RKO (cell line): ENCODE measurements around the gene ALKBH2.

Experiments
- DNase-seq: peaks from one replicate; pipeline ENCODE4 v3.0.0-alpha.2; 2016; ENCODE audit warnings: low spot score

ALKBH2 gene

DNA sequence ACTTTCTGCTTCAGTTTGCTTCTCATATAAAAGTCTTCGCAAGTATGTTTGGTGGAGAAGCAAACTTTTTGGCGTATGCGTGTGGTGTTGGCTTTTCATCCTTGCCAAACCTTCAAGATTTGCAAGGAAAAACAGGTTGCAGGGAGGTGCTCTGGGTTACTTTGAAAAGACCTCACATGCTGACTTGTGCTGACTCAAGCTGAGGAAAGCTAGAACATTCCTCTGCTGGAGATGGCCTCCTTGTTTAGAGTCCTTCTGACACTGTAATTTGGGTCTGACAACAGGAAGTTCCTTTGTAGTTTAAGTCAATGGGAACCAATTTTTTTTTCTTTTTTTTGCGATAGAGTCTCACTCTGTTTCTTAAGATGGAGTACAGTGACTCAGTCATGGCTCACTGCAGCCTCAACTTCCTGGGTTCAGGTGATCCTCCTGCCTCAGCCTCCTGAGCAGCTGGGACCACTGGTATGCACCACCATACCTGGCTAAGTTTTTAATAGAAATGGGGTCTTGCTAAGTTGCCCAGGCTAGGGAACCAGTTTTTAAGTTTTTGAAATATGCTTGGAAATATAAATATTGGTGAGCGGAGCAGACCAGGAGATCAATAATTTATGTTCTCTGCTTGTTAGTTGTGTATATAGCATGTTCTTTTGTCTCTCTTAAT lies 20.5 kb upstream of the ALKBH2 start:
- no peak for DNase-seq

DNA sequence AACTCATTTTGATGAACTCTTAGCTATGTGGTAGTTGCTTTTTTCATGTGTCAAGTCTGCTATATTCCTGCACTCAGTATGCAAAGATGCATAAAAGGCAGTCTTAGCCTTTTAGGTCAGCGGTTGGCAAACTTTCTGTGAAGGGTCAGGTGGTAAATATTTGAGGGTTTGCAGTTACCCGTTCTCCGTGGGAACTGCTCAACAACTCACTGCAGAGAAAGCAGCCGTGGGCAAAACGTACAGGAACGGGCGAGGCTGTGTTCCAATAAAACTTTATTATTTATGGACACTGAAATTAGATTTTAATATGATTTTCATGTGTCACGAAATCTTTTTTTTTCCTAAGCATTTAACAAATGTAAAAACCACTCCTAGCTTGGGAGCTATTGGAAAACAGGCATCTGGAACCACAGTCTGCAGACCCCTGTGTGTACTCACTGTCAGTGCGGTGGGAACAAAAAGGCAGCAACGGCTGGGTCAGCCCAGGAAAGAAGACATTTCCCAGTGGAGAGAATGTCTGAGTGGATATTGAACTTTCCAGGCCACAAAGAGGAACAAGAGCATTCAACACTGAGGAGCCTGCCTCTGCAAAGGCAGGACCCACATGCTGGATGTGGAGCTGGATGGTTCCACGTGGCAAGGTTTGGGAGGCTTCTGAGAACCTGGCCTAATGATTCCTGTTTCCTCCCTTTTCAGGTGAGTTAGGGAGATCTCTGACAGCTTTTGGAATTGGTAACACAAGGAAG lies 19.6 kb upstream of the ALKBH2 start:
- DNase-seq: no peak

DNA sequence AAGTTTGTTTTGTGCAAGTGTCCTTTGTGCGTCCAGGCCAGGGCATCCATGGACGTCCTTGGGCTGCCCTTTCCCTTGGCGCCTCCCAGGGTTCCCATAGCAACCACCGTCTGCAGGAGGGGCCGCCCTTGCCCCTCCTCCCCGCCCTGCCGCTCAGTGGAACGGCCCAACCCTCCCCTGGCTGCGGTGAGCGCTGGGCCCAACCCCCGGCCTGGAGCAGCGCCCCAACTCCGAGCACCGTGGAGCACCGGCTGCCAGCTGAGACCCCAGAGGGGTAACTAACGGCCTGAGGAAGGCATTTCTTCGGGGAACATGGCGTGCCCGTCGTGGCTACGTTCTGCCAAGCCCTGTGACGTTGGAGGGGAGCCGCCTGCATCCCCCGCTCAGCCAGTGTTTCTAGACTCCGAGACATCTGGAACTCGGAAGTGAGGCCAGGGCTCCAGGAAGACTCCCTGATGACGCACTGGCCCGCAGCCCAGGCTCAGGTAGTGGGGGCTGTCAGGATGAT lies 17.8 kb upstream of the ALKBH2 start:
- no peak for DNase-seq

DNA sequence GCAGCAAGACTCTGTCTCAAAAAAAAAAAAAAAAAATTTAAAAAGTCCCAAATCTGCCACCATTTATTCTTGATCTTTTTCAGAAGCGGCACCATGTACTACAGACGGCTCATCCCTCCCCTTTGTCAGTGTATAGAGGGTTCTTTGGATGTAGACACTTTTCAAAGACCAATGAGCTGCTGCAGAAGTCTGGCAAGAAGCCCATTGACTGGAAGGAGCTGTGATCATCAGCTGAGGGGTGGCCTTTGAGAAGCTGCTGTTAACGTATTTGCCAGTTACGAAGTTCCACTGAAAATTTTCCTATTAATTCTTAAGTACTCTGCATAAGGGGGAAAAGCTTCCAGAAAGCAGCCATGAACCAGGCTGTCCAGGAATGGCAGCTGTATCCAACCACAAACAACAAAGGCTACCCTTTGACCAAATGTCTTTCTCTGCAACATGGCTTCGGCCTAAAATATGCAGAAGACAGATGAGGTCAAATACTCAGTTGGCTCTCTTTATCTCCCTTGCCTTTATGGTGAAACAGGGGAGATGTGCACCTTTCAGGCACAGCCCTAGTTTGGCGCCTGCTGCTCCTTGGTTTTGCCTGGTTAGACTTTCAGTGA lies 16.6 kb upstream of the ALKBH2 start:
- no peak for DNase-seq

GRCh38 chr12:109105176-109105575 lies 11.9 kb upstream of the ALKBH2 start:
- no peak for DNase-seq

DNA sequence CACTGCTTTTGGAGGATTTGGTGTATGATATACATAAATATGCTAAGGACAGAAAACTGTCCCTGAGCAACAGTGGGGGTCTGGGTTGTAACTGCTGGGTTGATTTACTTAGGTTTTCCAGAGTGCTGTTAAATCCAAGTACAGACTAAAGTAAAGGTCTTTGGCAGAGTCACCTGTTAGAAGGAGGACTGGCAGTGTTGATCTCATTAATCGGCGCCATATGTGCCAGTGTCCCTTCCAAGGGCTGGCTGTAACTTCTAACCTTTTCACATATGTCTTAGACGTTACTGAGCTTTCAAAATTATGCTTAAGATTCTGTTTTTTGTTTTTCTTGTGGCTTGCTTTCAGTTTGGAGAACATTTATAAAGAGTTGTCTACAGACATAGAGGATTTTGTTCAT lies 9.2 kb upstream of the ALKBH2 start:
- no peak for DNase-seq

DNA sequence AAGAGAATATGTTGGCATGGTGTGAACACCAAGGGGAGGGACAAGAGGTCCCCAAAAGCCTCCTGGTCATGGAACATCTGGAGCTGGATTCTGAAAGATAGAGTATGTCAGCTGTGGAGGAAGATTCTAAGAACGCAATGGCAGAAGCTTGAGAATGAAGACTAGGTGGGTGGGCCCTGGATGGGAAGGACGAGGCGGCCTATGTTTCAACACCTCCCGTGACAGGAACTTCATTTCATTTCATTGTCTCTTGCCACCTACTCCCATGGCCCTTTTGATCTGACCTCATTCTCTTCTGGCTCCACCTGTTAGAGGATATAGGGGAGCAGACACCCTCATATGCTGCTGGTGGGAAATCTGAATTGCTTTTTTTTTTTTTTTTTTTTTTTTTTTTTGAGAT lies 7.5 kb upstream of the ALKBH2 start:
- DNase-seq: no peak

DNA sequence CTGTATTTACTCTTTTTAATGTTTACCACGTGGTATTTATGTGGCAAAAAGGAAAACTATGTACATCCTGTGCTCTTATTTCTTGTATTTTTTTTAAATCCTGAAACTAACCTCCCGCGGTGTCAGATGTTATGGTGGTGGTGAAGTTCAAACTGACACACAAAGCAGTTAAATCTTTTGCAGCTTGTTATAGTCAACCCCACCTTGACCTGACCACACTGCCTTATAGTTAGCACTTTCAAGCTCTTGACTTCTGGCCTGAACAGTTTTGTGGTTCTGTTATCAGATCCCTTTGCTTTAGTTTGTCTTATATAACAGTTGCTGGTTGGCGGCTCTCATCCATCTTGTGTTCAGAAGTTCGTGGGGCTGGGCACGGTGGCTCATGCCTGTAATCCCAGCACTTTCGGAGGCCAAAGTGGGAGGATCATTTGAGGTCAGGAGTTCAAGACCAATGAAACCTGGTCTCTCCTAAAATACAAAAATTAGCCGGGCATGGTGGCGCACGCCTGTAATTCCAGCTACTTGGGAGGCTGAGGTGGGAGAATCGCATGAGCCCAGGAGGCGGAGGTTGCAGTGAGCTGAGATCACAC lies 6.3 kb upstream of the ALKBH2 start:
- no peak for DNase-seq

DNA sequence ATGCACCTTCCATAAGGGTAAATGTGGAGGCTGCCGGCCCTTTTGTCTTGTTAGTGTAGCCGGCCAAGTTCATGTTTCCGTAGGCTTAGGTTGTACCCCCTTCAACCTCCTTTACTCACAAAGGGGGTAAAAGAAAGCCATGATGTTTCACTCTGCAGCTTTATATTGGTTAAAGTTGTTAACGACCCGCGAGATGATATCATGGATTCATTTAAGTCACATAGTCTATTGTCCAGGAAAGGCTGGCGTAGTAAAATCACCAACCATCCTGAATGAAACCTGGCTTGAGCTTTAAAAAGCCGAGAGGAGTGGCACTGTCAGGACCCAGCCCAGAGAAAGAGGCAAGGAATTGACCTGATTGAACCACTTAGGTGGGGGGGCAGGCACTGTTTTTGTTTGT lies 5.4 kb upstream of the ALKBH2 start:
- DNase-seq: no peak

DNA sequence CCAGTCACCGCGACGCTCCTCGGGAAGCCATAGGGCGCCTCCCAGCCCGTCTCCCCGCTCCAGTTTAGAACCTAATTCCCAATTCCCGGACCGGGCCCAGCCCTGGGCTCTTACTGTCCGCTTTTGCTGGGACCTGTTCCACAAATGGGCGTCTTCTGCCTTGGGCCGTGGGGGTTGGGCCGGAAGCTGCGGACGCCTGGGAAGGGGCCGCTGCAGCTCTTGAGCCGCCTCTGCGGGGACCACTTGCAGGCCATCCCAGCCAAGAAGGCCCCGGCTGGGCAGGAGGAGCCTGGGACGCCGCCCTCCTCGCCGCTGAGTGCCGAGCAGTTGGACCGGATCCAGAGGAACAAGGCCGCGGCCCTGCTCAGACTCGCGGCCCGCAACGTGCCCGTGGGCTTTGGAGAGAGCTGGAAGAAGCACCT lies 4.9 kb upstream of the ALKBH2 start:
- DNase-seq: peak; percentile 69

GRCh38 chr12:109097435-109098182 lies 4.3 kb upstream of the ALKBH2 start, which contains the start of gene UNG:
TSS of gene UNG (plus strand) at chr12:109097597. CDS start at chr12:109097680, 83 bp downstream.
- peak; percentile 95 for DNase-seq

DNA sequence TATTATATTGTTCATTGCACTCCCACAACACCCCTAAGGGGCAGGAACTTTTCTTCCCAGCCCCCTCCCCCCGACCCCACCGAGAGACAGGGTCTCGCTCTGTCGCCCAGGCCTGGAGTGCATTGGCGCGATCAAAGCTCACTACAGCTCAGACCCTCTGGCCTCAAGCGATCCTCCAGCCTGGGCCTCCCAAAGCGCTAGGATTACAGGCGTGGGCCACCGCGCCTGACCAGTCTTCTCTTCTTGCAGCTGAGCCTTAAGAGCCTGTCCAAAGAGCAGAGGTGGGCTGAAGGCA lies 3.8 kb upstream of the ALKBH2 start:
- DNase-seq: no peak

- DNase-seq: peak; percentile 54
Observed at GRCh38 chr12:109092497-109093021, 713 bp downstream of the ALKBH2 start.

DNA sequence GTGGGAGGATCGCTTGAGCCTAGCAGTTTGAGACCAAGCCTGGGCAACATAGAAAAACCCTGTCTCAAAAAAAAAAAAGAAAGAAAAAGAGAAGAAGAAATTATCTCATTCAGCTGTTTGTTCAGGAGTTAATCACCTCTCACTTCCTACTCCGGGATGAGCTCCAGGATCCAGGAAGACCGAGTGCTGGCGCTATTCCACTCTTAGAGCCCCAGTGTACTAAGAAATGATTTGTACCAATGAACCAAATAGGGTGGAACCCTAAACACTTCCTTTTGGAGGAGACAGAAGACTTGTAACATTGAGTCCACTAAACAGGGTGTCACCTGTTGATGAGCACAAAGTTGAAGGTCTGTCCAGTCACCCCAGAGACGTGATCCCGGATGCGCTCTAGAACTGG lies 3.6 kb downstream of the ALKBH2 start:
- DNase-seq: no peak

GRCh38 chr12:109088818-109089217 lies 4.5 kb downstream of the ALKBH2 start:
- DNase-seq: no peak

GRCh38 chr12:109087250-109087649 lies 6.0 kb downstream of the ALKBH2 start:
- no peak for DNase-seq

DNA sequence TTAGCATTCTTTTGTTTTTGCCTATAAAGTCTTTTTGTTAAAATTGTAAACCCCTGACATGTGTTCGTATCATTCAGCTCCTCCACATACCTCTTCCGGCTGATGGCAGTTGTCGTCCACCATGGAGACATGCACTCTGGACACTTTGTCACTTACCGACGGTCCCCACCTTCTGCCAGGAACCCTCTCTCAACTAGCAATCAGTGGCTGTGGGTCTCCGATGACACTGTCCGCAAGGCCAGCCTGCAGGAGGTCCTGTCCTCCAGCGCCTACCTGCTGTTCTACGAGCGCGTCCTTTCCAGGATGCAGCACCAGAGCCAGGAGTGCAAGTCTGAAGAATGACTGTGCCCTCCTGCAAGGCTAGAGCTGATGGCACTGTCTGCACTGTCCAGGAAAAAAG lies 7.7 kb downstream of the ALKBH2 start:
- DNase-seq: no peak

DNA sequence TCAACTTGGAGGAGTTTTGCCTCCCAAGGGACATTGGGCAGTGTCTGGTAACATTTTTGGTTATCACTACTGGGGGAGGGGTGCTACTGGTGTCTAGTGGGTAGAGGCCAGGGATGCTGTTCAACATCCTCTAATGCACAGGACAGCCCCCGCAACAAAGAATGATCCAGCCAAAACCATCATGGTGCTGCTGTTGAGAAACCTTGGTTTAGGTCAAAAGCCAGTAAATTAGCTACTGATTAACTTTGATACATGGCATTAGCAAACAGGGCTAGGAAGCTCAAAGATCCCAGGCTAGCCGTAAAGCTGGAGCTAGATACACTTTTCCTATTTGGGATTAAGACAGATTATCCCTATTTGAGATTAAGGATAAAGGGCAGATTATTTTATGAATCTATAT lies 8.8 kb downstream of the ALKBH2 start:
- no peak for DNase-seq

DNA sequence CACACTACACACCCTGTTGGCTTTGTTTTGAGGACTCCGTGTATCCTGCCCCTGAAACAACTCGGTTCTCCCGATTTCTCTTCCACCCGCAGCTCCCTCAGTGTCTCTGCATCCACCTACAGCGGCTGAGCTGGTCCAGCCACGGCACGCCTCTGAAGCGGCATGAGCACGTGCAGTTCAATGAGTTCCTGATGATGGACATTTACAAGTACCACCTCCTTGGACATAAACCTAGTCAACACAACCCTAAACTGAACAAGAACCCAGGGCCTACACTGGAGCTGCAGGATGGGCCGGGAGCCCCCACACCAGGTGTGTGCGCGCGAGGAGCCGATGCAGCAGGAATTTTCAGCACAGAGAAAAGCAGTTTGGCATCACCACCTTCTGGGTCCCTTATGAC lies 10.5 kb downstream of the ALKBH2 start:
- DNase-seq: no peak

DNA sequence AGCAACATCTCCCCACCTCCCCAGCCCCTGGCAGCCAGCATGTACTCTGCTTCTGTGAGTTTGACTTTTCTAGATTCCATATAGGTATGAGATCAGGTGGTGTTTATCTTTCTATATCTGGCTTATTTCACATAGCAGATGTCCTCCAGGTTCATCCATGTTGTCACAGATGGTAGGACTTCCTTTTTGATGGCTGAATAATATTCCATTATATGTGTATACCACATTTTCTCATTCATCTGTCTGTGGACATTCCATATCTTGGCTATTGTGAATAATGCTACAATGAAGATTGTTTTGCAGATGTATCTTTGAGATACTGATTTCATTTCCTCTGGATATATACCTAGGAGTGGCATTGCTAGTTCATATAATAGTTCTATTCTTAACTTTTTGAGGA lies 18.4 kb downstream of the ALKBH2 start:
- DNase-seq: no peak

GRCh38 chr12:109069307-109070271 lies 23.7 kb downstream of the ALKBH2 start:
- DNase-seq: no peak
